ENCODE measurements around the gene RSRP1.

Gene RSRP1

DNA sequence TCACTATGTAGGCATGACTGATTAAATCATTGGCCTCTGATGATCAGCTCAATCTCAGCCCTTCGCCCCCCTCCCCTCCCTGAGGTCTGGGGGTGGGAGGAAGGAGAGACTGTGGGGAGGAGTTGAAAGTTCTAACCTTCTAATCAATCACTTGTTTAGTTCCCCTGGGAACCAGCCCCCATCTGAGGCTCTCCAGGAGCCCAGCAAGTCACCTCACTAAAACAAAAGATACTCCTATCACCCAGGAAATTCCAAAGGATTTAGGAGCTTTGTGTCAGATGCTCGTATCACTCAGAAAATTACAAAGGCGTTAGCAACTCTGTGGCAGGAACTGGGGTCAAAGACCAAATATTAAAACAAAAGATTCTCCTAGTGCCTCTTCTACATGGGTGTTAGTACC is 36.5 kb downstream of the RSRP1 start:
- TF ChIP-seq, protein P1, sequence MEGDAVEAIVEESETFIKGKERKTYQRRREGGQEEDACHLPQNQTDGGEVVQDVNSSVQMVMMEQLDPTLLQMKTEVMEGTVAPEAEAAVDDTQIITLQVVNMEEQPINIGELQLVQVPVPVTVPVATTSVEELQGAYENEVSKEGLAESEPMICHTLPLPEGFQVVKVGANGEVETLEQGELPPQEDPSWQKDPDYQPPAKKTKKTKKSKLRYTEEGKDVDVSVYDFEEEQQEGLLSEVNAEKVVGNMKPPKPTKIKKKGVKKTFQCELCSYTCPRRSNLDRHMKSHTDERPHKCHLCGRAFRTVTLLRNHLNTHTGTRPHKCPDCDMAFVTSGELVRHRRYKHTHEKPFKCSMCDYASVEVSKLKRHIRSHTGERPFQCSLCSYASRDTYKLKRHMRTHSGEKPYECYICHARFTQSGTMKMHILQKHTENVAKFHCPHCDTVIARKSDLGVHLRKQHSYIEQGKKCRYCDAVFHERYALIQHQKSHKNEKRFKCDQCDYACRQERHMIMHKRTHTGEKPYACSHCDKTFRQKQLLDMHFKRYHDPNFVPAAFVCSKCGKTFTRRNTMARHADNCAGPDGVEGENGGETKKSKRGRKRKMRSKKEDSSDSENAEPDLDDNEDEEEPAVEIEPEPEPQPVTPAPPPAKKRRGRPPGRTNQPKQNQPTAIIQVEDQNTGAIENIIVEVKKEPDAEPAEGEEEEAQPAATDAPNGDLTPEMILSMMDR (conservative IDR thresholded peaks at IDR 0.05; ENCODE audit: control insufficient read depth, insufficient read depth, low read depth, low read length), result no peak
- DNase-seq (ENCODE audit: low read depth), result no peak

DNA sequence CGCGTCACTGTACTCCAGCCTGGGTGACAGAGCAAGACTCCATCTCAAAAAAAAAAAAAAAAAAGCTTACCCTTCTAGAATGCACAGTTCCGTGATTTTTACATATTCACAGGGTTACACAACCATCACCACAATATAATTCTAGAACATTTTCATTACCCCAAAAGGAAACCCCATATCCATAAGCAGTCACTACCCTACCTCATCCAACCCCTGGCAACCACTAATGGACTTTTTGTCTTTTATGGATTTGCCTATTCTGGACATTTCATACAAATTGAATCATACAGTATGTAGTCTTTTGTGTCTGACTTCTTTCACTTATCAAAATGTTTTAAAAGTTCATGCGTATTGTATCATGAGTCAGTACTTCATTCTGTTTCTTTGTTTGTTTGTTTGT is 37.7 kb downstream of the RSRP1 start:
- H3K4me3 ChIP-seq (ENCODE audit: control insufficient read depth, low read depth, low read length), result no peak overlapping the region
- no peak for DNase-seq (ENCODE audit: low read depth)
- TF ChIP-seq, protein P1 (conservative IDR thresholded peaks at IDR 0.05; ENCODE audit: control insufficient read depth, insufficient read depth, low read depth, low read length), result no peak

More for the DNA sequence above, 36.5 kb downstream of the RSRP1 start:
- H3K4me3 ChIP-seq (ENCODE audit: control insufficient read depth, low read depth, low read length), result no peak overlapping the region

DNA sequence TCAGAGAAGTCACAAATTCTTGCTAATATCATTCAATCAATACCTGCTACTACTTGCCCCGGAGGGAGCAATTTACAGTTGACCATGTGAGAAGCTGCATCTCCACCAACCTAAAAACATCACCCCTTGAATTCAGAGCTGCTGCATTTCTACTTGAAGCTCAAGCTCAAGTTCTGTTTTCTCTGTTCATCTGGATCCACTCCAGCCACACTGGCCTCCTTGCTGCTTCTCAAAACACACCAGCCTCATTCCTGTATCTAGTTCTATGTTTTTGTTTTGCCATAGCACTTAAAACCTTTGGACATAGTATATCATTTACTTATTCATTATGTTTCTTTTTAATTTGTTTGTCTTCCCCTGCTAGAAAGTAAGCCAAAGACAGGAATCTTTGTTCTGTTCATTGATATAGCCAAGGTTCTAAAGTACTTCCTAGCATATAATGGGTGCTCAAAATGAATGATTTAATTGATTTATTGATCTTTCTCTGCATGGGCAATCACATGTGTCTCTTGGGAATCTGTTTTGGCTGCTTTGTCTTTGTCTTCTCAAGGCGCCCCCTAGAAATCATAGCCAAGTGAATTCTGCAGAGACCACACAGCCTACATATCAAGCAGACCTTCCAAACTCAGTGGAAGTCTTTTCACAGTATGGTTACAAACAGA is 38.6 kb downstream of the RSRP1 start:
- no peak overlapping the region for H3K4me3 ChIP-seq (ENCODE audit: control insufficient read depth, low read depth, low read length)
- TF ChIP-seq, protein P1 (conservative IDR thresholded peaks at IDR 0.05; ENCODE audit: control insufficient read depth, insufficient read depth, low read depth, low read length), result no peak
- DNase-seq (ENCODE audit: low read depth), result no peak

DNA sequence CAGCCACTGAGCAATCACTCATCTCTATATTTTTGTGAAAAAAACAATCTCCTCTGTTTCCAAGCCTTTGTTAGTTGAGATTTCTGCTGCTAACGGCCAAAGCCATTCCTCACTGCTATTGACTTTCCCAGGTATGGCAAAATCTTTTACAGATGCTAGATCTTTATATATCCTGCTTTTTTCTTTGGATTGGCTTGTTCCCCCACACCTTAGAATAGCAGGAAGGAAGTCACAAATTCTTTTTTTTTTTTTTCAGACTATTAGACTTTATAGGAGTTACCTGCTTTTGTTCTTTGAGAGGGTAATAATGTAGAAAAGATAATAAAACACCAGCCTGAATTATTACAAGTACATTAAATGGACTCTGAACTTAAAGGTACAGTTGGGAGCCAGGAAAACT is 39.2 kb downstream of the RSRP1 start:
- TF ChIP-seq, protein P1 (conservative IDR thresholded peaks at IDR 0.05; ENCODE audit: control insufficient read depth, insufficient read depth, low read depth, low read length), result no peak
- no peak overlapping the region for H3K4me3 ChIP-seq (ENCODE audit: control insufficient read depth, low read depth, low read length)
- DNase-seq (ENCODE audit: low read depth), result no peak

DNA sequence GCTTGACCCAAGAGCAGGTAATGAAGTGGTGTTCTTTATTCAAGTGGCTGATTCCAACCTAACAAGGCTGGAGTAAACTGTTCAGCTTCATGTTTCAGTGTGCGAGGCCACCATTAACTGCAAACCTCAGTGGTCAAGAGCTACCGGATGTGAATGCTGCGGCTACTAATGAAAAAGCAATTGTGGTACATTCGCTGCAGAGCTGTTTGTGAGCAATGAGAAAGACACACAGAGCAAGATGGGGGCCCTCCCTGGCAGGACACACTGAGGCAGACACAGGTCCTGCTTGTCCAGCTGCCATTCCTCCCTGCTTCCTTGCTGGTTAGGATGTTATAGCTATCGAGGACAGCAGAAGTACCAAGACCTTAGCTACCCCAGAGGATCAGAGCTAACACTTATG is 41.1 kb downstream of the RSRP1 start:
- H3K4me3 ChIP-seq (ENCODE audit: control insufficient read depth, low read depth, low read length), result no peak overlapping the region
- DNase-seq (ENCODE audit: low read depth), result no peak
- TF ChIP-seq, protein P1 (conservative IDR thresholded peaks at IDR 0.05; ENCODE audit: control insufficient read depth, insufficient read depth, low read depth, low read length), result no peak

DNA sequence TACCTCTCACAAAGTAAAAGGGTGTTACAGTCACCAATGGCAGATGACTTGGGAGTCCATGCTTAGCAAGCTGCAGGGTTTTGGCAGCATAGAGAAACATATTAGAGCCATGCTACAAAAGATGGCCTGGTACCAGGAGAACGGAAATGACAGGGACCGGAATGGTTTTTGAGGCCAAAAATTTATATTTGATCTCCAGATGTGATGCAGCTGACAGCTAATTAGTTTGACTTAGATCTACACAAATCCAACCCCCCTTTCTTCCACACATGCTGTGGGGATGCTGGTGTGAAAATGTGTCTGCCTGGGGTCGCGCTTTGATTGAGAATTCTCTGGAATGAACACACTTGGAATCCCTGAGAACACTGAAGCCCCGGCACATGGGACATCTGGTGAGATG is 41.5 kb downstream of the RSRP1 start:
- DNase-seq (ENCODE audit: low read depth), result no peak
- TF ChIP-seq, protein P1 (conservative IDR thresholded peaks at IDR 0.05; ENCODE audit: control insufficient read depth, insufficient read depth, low read depth, low read length), result no peak
- H3K4me3 ChIP-seq (ENCODE audit: control insufficient read depth, low read depth, low read length), result no peak overlapping the region

Data from fibroblast of mammary gland (primary cell).